Astrocyte (in vitro differentiated cells and primary cell): ENCODE measurements around the gene PDPR.
"Not testable (repeated sequence)": the region's sequence is repeated elsewhere in the genome, so short reads cannot be mapped to it uniquely, and the experiment has no call there.

Source experiments
- CTCF ChIP-seq: IDR thresholded peaks from 2 replicates; pipeline ENCODE4 v1.5.1; 2011; ENCODE audit warnings: low read depth, mild to moderate bottlenecking, inconsistent platforms, low read length, moderate library complexity; ENCODE audit not compliant: insufficient read depth
- EZH2 ChIP-seq: IDR thresholded peaks from 2 replicates; pipeline ENCODE4 v1.6.1; 2012; ENCODE audit warnings: mild to moderate bottlenecking, low read length, inconsistent platforms; ENCODE audit not compliant: insufficient read depth

- TF ChIP-seq CTCF, EZH2: not testable (repeated sequence)
Observed at GRCh38 chr16:70118354-70118753, 4.2 kb downstream of the PDPR start.
